Measurements from ENCODE around the gene RASSF5.
A peak's percentile ranks its signal among the peaks of the same experiment; 100 is the strongest.
"Not testable (repeated sequence)": the region's sequence is repeated elsewhere in the genome, so short reads cannot be mapped to it uniquely, and the experiment has no call there.

The RASSF5 gene

GRCh38 chr1:206591226-206591625, 83.9 kb downstream of the RASSF5 start:
- DNase-seq = no peak

GRCh38 chr1:206591696-206592095, 84.4 kb downstream of the RASSF5 start:
- no peak for DNase-seq

- DNase-seq = no peak
Observed at GRCh38 chr1:206593351-206593925, 86.1 kb downstream of the RASSF5 start.

- no peak for DNase-seq
Observed at GRCh38 chr1:206595581-206596318, 88.4 kb downstream of the RASSF5 start.

- DNase-seq = no peak
Observed at GRCh38 chr1:206596319-206596666, 89.0 kb downstream of the RASSF5 start.

GRCh38 chr1:206600527-206600926, 93.2 kb downstream of the RASSF5 start:
- no peak for DNase-seq

- DNase-seq = no peak
Observed at GRCh38 chr1:206604861-206605260, 97.5 kb downstream of the RASSF5 start.

- no peak for DNase-seq
Observed at GRCh38 chr1:206606867-206607266, 99.5 kb downstream of the RASSF5 start.

- peak; percentile 22 for DNase-seq
Observed at GRCh38 chr1:206608108-206608698, 100.9 kb downstream of the RASSF5 start.

GRCh38 chr1:206609229-206609991, 102.1 kb downstream of the RASSF5 start:
- no peak for DNase-seq

- peak; percentile 76 for DNase-seq
Observed at GRCh38 chr1:206612129-206612876, 105.0 kb downstream of the RASSF5 start, which contains the start of gene EIF2D. Gene EIF2D (minus strand): TSS chr1:206612465. CDS start chr1:206612342, 123 bp downstream.

- not testable (repeated sequence) for DNase-seq
Observed at GRCh38 chr1:206626396-206626795, 119.1 kb downstream of the RASSF5 start.

GRCh38 chr1:206628916-206629315, 121.6 kb downstream of the RASSF5 start:
- DNase-seq = no peak

GRCh38 chr1:206631085-206631509, 123.8 kb downstream of the RASSF5 start:
- DNase-seq = peak; percentile 80

- DNase-seq = no peak
Observed at GRCh38 chr1:206633708-206634121, 126.4 kb downstream of the RASSF5 start.

- peak; percentile 66 for DNase-seq
Observed at GRCh38 chr1:206634365-206635079, 127.2 kb downstream of the RASSF5 start.

- peak; percentile 86 for DNase-seq
Observed at GRCh38 chr1:206635080-206635977, 128.0 kb downstream of the RASSF5 start, which contains the start of gene DYRK3. Gene DYRK3 (plus strand): TSS chr1:206635536. CDS start chr1:206635704, 168 bp downstream.

GRCh38 chr1:206635978-206636345, 128.6 kb downstream of the RASSF5 start:
- no peak for DNase-seq

- no peak for DNase-seq
Observed at GRCh38 chr1:206636671-206637070, 129.3 kb downstream of the RASSF5 start.

GRCh38 chr1:206637605-206638004, 130.3 kb downstream of the RASSF5 start:
- no peak for DNase-seq

All from SHP77 treated with DMSO at 0.1 percent for 48 hours (cell line).